Endothelial cell of umbilical vein (primary cell): ENCODE results near the gene PALMD. TPM values are rescaled to one million over a fixed set of nuclear protein-coding genes. Genes with fewer than 3 reads are reported as not detected.

Experiments used
- BruUV-seq: library from RNA; stranded (reverse); fragments of 400-500 nt; replicated peaks from 2 replicates; lab custom pipeline; 2021; lab: Mats Ljungman, UMichigan
- CTCF ChIA-PET: fragments of 300-600, 350-600 bp; sonication (Branson Sonifier 250); formaldehyde crosslinking; loops from one replicate; lab custom pipeline; 2021; ENCODE audit warnings: antibody characterized with exemption, inconsistent platforms; lab: Charles Lee
- POLR2A ChIA-PET: fragments of 300-600, 350-600 bp; sonication (Branson Sonifier 250); formaldehyde crosslinking; loops from one replicate; lab custom pipeline; 2021; ENCODE audit warnings: antibody characterized with exemption, inconsistent platforms; lab: Charles Lee
- DNase-seq: peaks from one replicate; pipeline ENCODE4 v3.0.0-alpha.2; 2011; ENCODE audit warnings: low read depth, low spot score
- FAIRE-seq: peaks from 2 replicates; lab custom pipeline; 2011; peaks lifted over from hg19 to GRCh38; lab: Jason Lieb, UNC
- H2AFZ ChIP-seq: 2 replicates; pipeline ENCODE4 v1.6.0; 2012; ENCODE audit warnings: low read depth, low read length, control low read depth, inconsistent platforms
- H3K27ac ChIP-seq: 2 replicates; pipeline ENCODE4 v1.5.1; 2011; ENCODE audit warnings: low read depth, mild to moderate bottlenecking, control low read depth, low read length, moderate library complexity; ENCODE audit not compliant: insufficient read depth
- H3K27me3 ChIP-seq, 2 experiments: 2 replicates each; pipeline versions ENCODE4 v1.6.0 to v1.6.1; 2011; ENCODE audit warnings: low read length in 2 of 2, mixed read lengths in 1 of 2; ENCODE audit not compliant: control insufficient read depth in 2 of 2, insufficient read depth in 2 of 2
- H3K36me3 ChIP-seq, 2 experiments: 2 replicates in 1 of 2; 3 replicates in 1 of 2; pipeline ENCODE4 v1.5.1; 2011; ENCODE audit warnings: low read length in 2 of 2, mild to moderate bottlenecking in 1 of 2, moderate library complexity in 1 of 2; ENCODE audit not compliant: control insufficient read depth in 2 of 2, insufficient read depth in 2 of 2; ENCODE audit errors: extremely low read depth in 1 of 2
- H3K4me1 ChIP-seq: 3 replicates; pipeline ENCODE4 v1.5.1; 2011; ENCODE audit warnings: mild to moderate bottlenecking, low read length; ENCODE audit not compliant: control insufficient read depth, insufficient read depth; ENCODE audit errors: extremely low read depth
- H3K4me2 ChIP-seq: 2 replicates; pipeline ENCODE4 v1.6.1; 2011; ENCODE audit warnings: low read length, control low read depth, mixed read lengths; ENCODE audit not compliant: insufficient read depth
- H3K4me3 ChIP-seq, 3 experiments: fragments of 200-600 bp in 1 of 3; sonication (generic), shearing (Covaris generic) in 1 of 3; replicated peaks in 1 of 3; 2 replicates each; pipeline ENCODE4 v1.5.1; 2011 to 2016; ENCODE audit warnings: control low read depth in 3 of 3, low read length in 3 of 3, mild to moderate bottlenecking in 2 of 3, inconsistent platforms in 1 of 3, low read depth in 1 of 3, moderate library complexity in 1 of 3; ENCODE audit not compliant: insufficient read depth in 1 of 3
- H3K79me2 ChIP-seq: 2 replicates; pipeline ENCODE4 v1.6.0; 2012; ENCODE audit warnings: low read length, inconsistent platforms; ENCODE audit not compliant: control insufficient read depth, insufficient read depth
- H3K9ac ChIP-seq: replicated peaks from 2 replicates; pipeline ENCODE3; 2011; ENCODE audit warnings: low read length, control low read depth; ENCODE audit not compliant: insufficient read depth; ENCODE audit errors: extremely low read depth
- H3K9me1 ChIP-seq: replicated peaks from 3 replicates; pipeline ENCODE4 v1.6.0; 2011; ENCODE audit warnings: mild to moderate bottlenecking, low read length; ENCODE audit not compliant: control insufficient read depth, insufficient read depth; ENCODE audit errors: extremely low read depth
- H3K9me3 ChIP-seq: replicated peaks from 2 replicates; pipeline ENCODE4 v1.5.1; 2012; ENCODE audit warnings: low read length, inconsistent platforms; ENCODE audit not compliant: control insufficient read depth, insufficient read depth
- H4K20me1 ChIP-seq: replicated peaks from 2 replicates; pipeline ENCODE3; 2011; ENCODE audit warnings: mild to moderate bottlenecking, low read length; ENCODE audit not compliant: control insufficient read depth, insufficient read depth; ENCODE audit errors: extremely low read depth
- EZH2 ChIP-seq: IDR thresholded peaks from 2 replicates; pipeline ENCODE4 v1.6.1; 2012; ENCODE audit warnings: borderline replicate concordance, low read depth, mild to moderate bottlenecking, moderate library complexity, low read length, inconsistent platforms; ENCODE audit not compliant: severe bottlenecking
- GATA2 ChIP-seq: IDR thresholded peaks from 2 replicates; pipeline ENCODE4 v1.7.0; 2011; ENCODE audit warnings: low read depth, mild to moderate bottlenecking, moderate library complexity, mixed read lengths, low read length; ENCODE audit not compliant: insufficient read length, insufficient read depth
- JUN ChIP-seq: IDR thresholded peaks from 2 replicates; pipeline ENCODE4 v1.6.1; 2011; ENCODE audit warnings: borderline replicate concordance, low read depth; ENCODE audit not compliant: insufficient read length, insufficient read depth
- MYC ChIP-seq: IDR thresholded peaks from one replicate; pipeline ENCODE4 v1.6.1; 2011; ENCODE audit warnings: mild to moderate bottlenecking, low read depth, low read length
- POLR2A ChIP-seq: IDR thresholded peaks from 2 replicates; pipeline ENCODE4 v1.6.1; 2012; ENCODE audit warnings: low read depth, mild to moderate bottlenecking, control low read depth, low read length
- POLR2AphosphoS5 ChIP-seq: IDR thresholded peaks from 2 replicates; pipeline ENCODE4 v1.6.1; 2012; ENCODE audit warnings: low read depth, mild to moderate bottlenecking, control low read depth, low read length, moderate library complexity; ENCODE audit not compliant: insufficient read depth
- dilution Hi-C: fragments of 300-500 bp; cut with MboI; formaldehyde crosslinking; loops from one replicate; pipeline ENCODE4 v1.15.0; 2019; ENCODE audit warnings: low sequenced_read_pairs; ENCODE audit not compliant: extremely low pct_ligation_motif_present
- intact Hi-C: fragments of 100-400 bp; cut with micrococcal nuclease; formaldehyde crosslinking; loops from one replicate; pipeline ENCODE4 v1.10.0; 2022
- polyA plus RNA-seq, 4 experiments: library from polyadenylated mRNA; depleted of rRNA in 3 of 4; stranded (reverse) in 3 of 4; unstranded in 1 of 4; fragments of >200 nt; gene quantifications; 2 replicates each; pipeline versions ENCODE4 v1.2.1 to v1.2.3, GENCODE V29; 2011 to 2012; ENCODE audit warnings: missing spikeins in 1 of 4
- total RNA-seq: library from RNA; stranded (reverse); gene quantifications from 2 replicates; pipeline ENCODE4 v1.2.3, GENCODE V29; 2021
- TF ChIP-seq, protein P1 (sequence below), 2 donors: IDR thresholded peaks; 1 replicate in 1 of 2; 2 replicates in 1 of 2; pipeline ENCODE4 v1.5.1; 2011; ENCODE audit warnings: low read length in 2 of 2, mild to moderate bottlenecking in 2 of 2, moderate library complexity in 2 of 2, control low read depth in 1 of 2, inconsistent platforms in 1 of 2, low read depth in 1 of 2; ENCODE audit not compliant: insufficient read depth in 1 of 2; ENCODE audit errors: extremely low read depth in 1 of 2

The PALMD gene
- total and polyA plus RNA-seq, 2 donors (not counting 3 experiments of a cell fraction or from before 2014, with no cell fraction given), result 52.6 to 137 TPM

DNA sequence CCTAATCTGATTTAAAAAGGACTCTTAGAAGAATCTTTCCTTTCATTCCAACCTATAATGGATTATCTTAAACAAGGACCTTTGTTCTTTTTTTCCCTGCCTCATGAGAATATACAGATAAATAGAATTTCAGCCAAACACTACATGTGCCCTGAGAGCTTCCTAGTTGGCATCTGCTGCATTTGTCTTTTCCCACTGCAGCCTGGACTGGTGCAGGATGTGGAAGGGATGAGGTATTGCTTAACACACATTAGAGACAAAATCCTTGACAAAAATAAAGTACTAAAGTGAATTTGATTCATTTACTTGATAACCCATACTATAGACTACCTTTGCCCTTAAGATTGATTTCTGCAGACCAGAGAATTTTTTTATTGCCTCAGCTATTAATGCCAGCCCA, 59.5 kb downstream of the PALMD start:
- Histone ChIP-seq H3K36me3 (no peaks in the 10 kb centered on the region), H3K27ac (no peak overlapping the region), H3K4me1 (peaks cover 4% of the 10 kb centered on the region), H3K9me1 (no peaks in the 10 kb centered on the region), H3K9me3 (no peaks in the 10 kb centered on the region), H3K79me2 (no peaks in the 10 kb centered on the region), H3K4me3 (no peak overlapping the region), H4K20me1 (no peaks in the 10 kb centered on the region), H3K4me2 (no peak overlapping the region), H3K9ac (no peak overlapping the region), H3K27me3 (no peaks in the 10 kb centered on the region), H2AFZ (no peak overlapping the region)
- no peak for FAIRE-seq
- intact Hi-C loops, result loop anchor here (5.0 kb wide), 2 partner anchors 298 to 713 kb away; no protein-coding TSS in a partner anchor
- ChIA-PET POLR2A (no interaction called here), CTCF (interaction anchor here (0.6 to 4.7 kb wide), 9 partner anchors 9 to 912 kb away, joined by 3 to 63 read pairs (median 3); partner anchors contain the start of gene PALMD)
- dilution Hi-C loops, result no loop called here
- TF ChIP-seq EZH2 (no peak), JUN (no peak), POLR2AphosphoS5 (no peak), GATA2 (no peak), MYC (no peak), POLR2A (no peak)
- TF ChIP-seq, protein P1, sequence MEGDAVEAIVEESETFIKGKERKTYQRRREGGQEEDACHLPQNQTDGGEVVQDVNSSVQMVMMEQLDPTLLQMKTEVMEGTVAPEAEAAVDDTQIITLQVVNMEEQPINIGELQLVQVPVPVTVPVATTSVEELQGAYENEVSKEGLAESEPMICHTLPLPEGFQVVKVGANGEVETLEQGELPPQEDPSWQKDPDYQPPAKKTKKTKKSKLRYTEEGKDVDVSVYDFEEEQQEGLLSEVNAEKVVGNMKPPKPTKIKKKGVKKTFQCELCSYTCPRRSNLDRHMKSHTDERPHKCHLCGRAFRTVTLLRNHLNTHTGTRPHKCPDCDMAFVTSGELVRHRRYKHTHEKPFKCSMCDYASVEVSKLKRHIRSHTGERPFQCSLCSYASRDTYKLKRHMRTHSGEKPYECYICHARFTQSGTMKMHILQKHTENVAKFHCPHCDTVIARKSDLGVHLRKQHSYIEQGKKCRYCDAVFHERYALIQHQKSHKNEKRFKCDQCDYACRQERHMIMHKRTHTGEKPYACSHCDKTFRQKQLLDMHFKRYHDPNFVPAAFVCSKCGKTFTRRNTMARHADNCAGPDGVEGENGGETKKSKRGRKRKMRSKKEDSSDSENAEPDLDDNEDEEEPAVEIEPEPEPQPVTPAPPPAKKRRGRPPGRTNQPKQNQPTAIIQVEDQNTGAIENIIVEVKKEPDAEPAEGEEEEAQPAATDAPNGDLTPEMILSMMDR (IDR thresholded peaks at IDR 0.05; ENCODE audit: extremely low read depth in 1 of 2, insufficient read depth in 1 of 2, low read depth in 1 of 2, low read length in 2 of 2), result no peak
- DNase-seq, result peak; percentile 50
- no TSS peak for BruUV-seq
